K562 (cell line): ENCODE results near the gene INO80E. TPM values are rescaled to one million over a fixed set of nuclear protein-coding genes. Genes with fewer than 3 reads are reported as not detected.
A peak's percentile ranks its signal among the peaks of the same experiment; 100 is the strongest.

Source experiments
- ATF6 ChIP-seq: sonication (generic); formaldehyde crosslinking; IDR thresholded peaks from 2 replicates; pipeline ENCODE4 v1.4.0; 2020; ENCODE audit warnings: mild to moderate bottlenecking, missing genetic modification reagents
- ATF7 ChIP-seq: fragments of 450-650 bp; IDR thresholded peaks from 2 replicates; pipeline ENCODE4 v1.7.1; 2014; ENCODE audit warnings: mild to moderate bottlenecking, moderate library complexity
- CCAR2 ChIP-seq: fragments of 200-400 bp; formaldehyde crosslinking; IDR thresholded peaks from 2 replicates; pipeline ENCODE4 v1.6.1; 2017; ENCODE audit warnings: mild to moderate bottlenecking, low read depth, low read length
- CTCF ChIP-seq, 3 experiments: IDR thresholded peaks in 2 of 3; conservative IDR thresholded peaks in 1 of 3; 2 replicates each; pipeline ENCODE4 v1.5.1; 2011 to 2012; ENCODE audit warnings: low read length in 3 of 3, mild to moderate bottlenecking in 3 of 3, control low read depth in 2 of 3, improper control_type of control experiment in 1 of 3, inconsistent platforms in 1 of 3, low read depth in 1 of 3, mixed read lengths in 1 of 3, moderate library complexity in 1 of 3; ENCODE audit not compliant: insufficient read depth in 2 of 3
- FOXJ2 ChIP-seq: fragments of 200-800 bp; sonication (Bioruptor generic); IDR thresholded peaks from 2 replicates; pipeline ENCODE4 v1.6.1; 2016; ENCODE audit warnings: missing genetic modification characterization, missing compliant biosample characterization
- GABPB1 ChIP-seq: sonication (generic); formaldehyde crosslinking; IDR thresholded peaks from 2 replicates; pipeline ENCODE4 v1.8.0; 2022; ENCODE audit warnings: mild to moderate bottlenecking, missing genetic modification reagents
- MCM3 ChIP-seq: fragments of 450-650 bp; IDR thresholded peaks from 2 replicates; pipeline ENCODE4 v1.6.1; 2016
- MED1 ChIP-seq: sonication (generic); formaldehyde crosslinking; IDR thresholded peaks from 2 replicates; pipeline ENCODE4 v1.8.1; 2023; ENCODE audit warnings: missing genetic modification reagents, borderline replicate concordance
- NCOA2 ChIP-seq, 2 experiments: fragments of 450-650 bp; IDR thresholded peaks; 2 replicates each; pipeline ENCODE4 v1.6.1; 2018; ENCODE audit warnings: mild to moderate bottlenecking in 2 of 2, moderate library complexity in 1 of 2; ENCODE audit not compliant: partially characterized antibody in 2 of 2
- NR2C2 ChIP-seq, 2 experiments: fragments of 200-800 bp in 1 of 2; sonication (Bioruptor generic) in 1 of 2; sonication (generic) in 1 of 2; formaldehyde crosslinking in 1 of 2; IDR thresholded peaks; 2 replicates each; pipeline versions ENCODE4 v1.6.1 to v1.8.0; 2016 to 2022; ENCODE audit warnings: mild to moderate bottlenecking in 1 of 2, missing compliant biosample characterization in 1 of 2, missing genetic modification characterization in 1 of 2, missing genetic modification reagents in 1 of 2
- RAD51 ChIP-seq: fragments of 450-650 bp; IDR thresholded peaks from 2 replicates; pipeline ENCODE4 v1.7.1; 2016; ENCODE audit warnings: low read depth, mild to moderate bottlenecking, borderline replicate concordance
- RNF2 ChIP-seq: sonication (generic); IDR thresholded peaks from 2 replicates; pipeline ENCODE4 v1.6.1; 2016
- SMARCE1 ChIP-seq: fragments of 450-650 bp; IDR thresholded peaks from 2 replicates; pipeline ENCODE4 v1.7.1; 2016; ENCODE audit warnings: mild to moderate bottlenecking
- STAT5B ChIP-seq: fragments of 250-450 bp; sonication (Bioruptor Pico); IDR thresholded peaks from 2 replicates; pipeline ENCODE4 v1.8.0; 2021; ENCODE audit warnings: mild to moderate bottlenecking, inconsistent platforms
- TARDBP ChIP-seq: fragments of 450-650 bp; IDR thresholded peaks from 2 replicates; pipeline ENCODE4 v1.6.1; 2016
- TBP ChIP-seq: optimal IDR thresholded peaks from 2 replicates; pipeline ENCODE3; 2011; ENCODE audit warnings: low read depth, low read length, improper control_type of control experiment
- TOE1 ChIP-seq, 2 experiments: fragments of 450-650 bp in 1 of 2; sonication (generic) in 1 of 2; formaldehyde crosslinking in 1 of 2; IDR thresholded peaks; 2 replicates each; pipeline versions ENCODE4 v1.7.1 to v1.8.0; 2016 to 2022; ENCODE audit warnings: borderline replicate concordance in 2 of 2, mild to moderate bottlenecking in 2 of 2, antibody characterized with exemption in 1 of 2, inconsistent platforms in 1 of 2, low read depth in 1 of 2, missing genetic modification reagents in 1 of 2, moderate library complexity in 1 of 2
- ZBTB7A ChIP-seq: IDR thresholded peaks from 2 replicates; pipeline ENCODE4 v1.6.1; 2011; ENCODE audit warnings: low read depth, mild to moderate bottlenecking, low read length, moderate library complexity, borderline replicate concordance; ENCODE audit not compliant: control insufficient read depth
- ZNF592 ChIP-seq: fragments of 450-650 bp; IDR thresholded peaks from 2 replicates; pipeline ENCODE4 v1.6.1; 2017; ENCODE audit warnings: antibody characterized with exemption, mild to moderate bottlenecking
- polyA plus RNA-seq, 8 experiments: library from polyadenylated mRNA; depleted of rRNA in 4 of 8; stranded (reverse) in 5 of 8; unstranded in 3 of 8; fragments of >200 nt; fragmentation: Nextera tagmentation in 2 of 8; fragmentation: Illumina TruSeq in 1 of 8; extraction: Ambion mirVana in 2 of 8; extraction: Trizol in 1 of 8; gene quantifications; 2 replicates each; pipeline versions ENCODE4 v1.2.1 to v1.2.3, GENCODE V29; 2011 to 2014; ENCODE audit warnings: inconsistent platforms in 1 of 8, missing spikeins in 1 of 8
- total RNA-seq, 7 experiments: library from RNA; depleted of rRNA in 6 of 7; stranded (reverse); fragments of >200 nt in 6 of 7; fragmentation: Illumina TruSeq in 2 of 7; extraction: Trizol in 2 of 7; gene quantifications; 2 replicates each; pipeline versions ENCODE4 v1.2.1 to v1.2.3, GENCODE V29; 2011 to 2021; ENCODE audit warnings: low replicate concordance in 1 of 7

Gene INO80E
- total and polyA plus RNA-seq, 9 of the 15 experiments (the other 6 are each of a cell fraction or from before 2014, with no cell fraction given) = 0.31 to 102 (median 49.3) TPM

GRCh38 chr16:29961479-29962343 lies 34.3 kb upstream of the INO80E start, which contains the start of gene TMEM219 (continued):
- no peak for TF ChIP-seq NCOA2 (IDR thresholded peaks at IDR 0.05; ENCODE audit: partially characterized antibody in 2 of 2)
- peak; percentile 99 for TF ChIP-seq ATF7
- peak; percentile 69 for TF ChIP-seq TBP
- peak; percentile 97 for TF ChIP-seq ZBTB7A
- TF ChIP-seq FOXJ2 = peak; percentile 51; the same call in 1 of the 2 replicates
- no peak for TF ChIP-seq MED1 (CRISPR knock-in tag)
- no peak for TF ChIP-seq ZNF592
- TF ChIP-seq RNF2 = no peak
- TF ChIP-seq CTCF (IDR thresholded peaks at IDR 0.05 in 2 of 3, conservative IDR thresholded peaks at IDR 0.05 in 1 of 3; ENCODE audit: insufficient read depth in 2 of 3, low read depth in 1 of 3, low read length in 3 of 3) = peak; percentile 16 to 39 (median 33); a peak in 4 of 6 replicates
- no peak for TF ChIP-seq STAT5B (CRISPR knock-in tag)
- peak; percentile 51; the same call in 1 of the 2 replicates for TF ChIP-seq GABPB1 (CRISPR knock-in tag)
- TF ChIP-seq SMARCE1 = no peak; the same call in 1 of the 2 replicates
- TF ChIP-seq NR2C2 (CRISPR knock-in tag; IDR thresholded peaks at IDR 0.05) = no peak
- TF ChIP-seq NR2C2 (tag; IDR thresholded peaks at IDR 0.05) = peak; percentile 36
- TF ChIP-seq MCM3 = no peak
- no peak for TF ChIP-seq RAD51
- peak; percentile 68; the same call in 1 of the 2 replicates for TF ChIP-seq TARDBP
- no peak for TF ChIP-seq CCAR2
- TF ChIP-seq ATF6 (CRISPR knock-in tag) = no peak
- TF ChIP-seq TOE1 (IDR thresholded peaks at IDR 0.05; ENCODE audit: borderline replicate concordance) = peak; percentile 81; the same call in 1 of the 2 replicates
- TF ChIP-seq TOE1 (CRISPR knock-in tag; IDR thresholded peaks at IDR 0.05; ENCODE audit: borderline replicate concordance, low read depth) = no peak
